Spleen (tissue), 7 donors: ENCODE results near the gene C1QTNF5.

ENCODE experiments used
- POLR2A ChIP-seq, 3 donors: fragments of 450-650 bp; IDR thresholded peaks; one replicate each; pipeline ENCODE4 v1.5.1; 2017; ENCODE audit warnings: antibody characterized with exemption in 3 of 3, mild to moderate bottlenecking in 1 of 3
- POLR2AphosphoS5 ChIP-seq, 3 donors: sonication (generic); formaldehyde crosslinking; IDR thresholded peaks; one replicate each; pipeline ENCODE4 v1.5.1; 2017; ENCODE audit warnings: antibody characterized with exemption in 3 of 3
- TF ChIP-seq, protein P1 (sequence below), 11 experiments: fragments of 200-600 bp in 7 of 11; fragments of 450-650 bp in 4 of 11; sonication (generic) in 4 of 11; IDR thresholded peaks in 8 of 11; conservative IDR thresholded peaks in 3 of 11; 1 replicate in 7 of 11; 2 replicates in 4 of 11; pipeline versions ENCODE4 v1.4.0 to v1.8.0; 2016 to 2021; ENCODE audit warnings: antibody characterized with exemption in 11 of 11, inconsistent platforms in 4 of 11, mild to moderate bottlenecking in 1 of 11
- donor health status: DM: no; HTN: no; CAD: no; lungs with moderate emphysema.
- donor health status: DM: no; HTN: no; CAD: no.
- donor health status: DM: no; HTN: no; CAD: no.

DNA sequence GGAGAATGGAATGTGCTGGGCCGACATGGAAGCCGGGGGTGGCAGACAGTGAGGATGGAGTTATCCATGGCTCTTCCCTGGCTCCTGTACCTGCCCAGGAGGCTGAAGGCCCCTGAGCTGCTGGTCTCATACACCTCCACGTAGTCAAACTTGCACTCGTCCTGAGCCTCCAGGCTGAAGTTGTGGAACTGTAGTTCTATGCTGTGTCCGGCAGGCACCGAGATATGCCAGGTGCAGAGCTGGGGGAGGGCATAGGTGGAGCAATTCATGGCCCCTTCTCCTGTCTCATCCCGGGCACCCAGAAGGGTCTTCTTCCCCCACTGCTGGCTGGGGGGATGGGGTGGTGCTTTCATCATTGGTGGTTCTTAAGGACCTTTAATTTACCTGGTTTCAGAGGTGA is 3.0 kb upstream of the C1QTNF5 start:
- TF ChIP-seq, protein P1, sequence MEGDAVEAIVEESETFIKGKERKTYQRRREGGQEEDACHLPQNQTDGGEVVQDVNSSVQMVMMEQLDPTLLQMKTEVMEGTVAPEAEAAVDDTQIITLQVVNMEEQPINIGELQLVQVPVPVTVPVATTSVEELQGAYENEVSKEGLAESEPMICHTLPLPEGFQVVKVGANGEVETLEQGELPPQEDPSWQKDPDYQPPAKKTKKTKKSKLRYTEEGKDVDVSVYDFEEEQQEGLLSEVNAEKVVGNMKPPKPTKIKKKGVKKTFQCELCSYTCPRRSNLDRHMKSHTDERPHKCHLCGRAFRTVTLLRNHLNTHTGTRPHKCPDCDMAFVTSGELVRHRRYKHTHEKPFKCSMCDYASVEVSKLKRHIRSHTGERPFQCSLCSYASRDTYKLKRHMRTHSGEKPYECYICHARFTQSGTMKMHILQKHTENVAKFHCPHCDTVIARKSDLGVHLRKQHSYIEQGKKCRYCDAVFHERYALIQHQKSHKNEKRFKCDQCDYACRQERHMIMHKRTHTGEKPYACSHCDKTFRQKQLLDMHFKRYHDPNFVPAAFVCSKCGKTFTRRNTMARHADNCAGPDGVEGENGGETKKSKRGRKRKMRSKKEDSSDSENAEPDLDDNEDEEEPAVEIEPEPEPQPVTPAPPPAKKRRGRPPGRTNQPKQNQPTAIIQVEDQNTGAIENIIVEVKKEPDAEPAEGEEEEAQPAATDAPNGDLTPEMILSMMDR (IDR thresholded peaks at IDR 0.05 in 8 of 11, conservative IDR thresholded peaks at IDR 0.05 in 3 of 11), result no peak
- TF ChIP-seq POLR2AphosphoS5 (IDR thresholded peaks at IDR 0.05) (no peak), POLR2A (IDR thresholded peaks at IDR 0.05) (no peak)
